CD4-positive, alpha-beta T cell treated with Interferon gamma for 1 hour (primary cell): ENCODE data around the gene ERGIC1.
"Not testable (repeated sequence)": the region's sequence is repeated elsewhere in the genome, so short reads cannot be mapped to it uniquely, and the experiment has no call there.

ENCODE experiments used
- DNase-seq: peaks from one replicate; pipeline ENCODE4 v3.0.0-alpha.2; 2020

The ERGIC1 gene

GRCh38 chr5:172801179-172801671 lies 32.8 kb upstream of the ERGIC1 start:
- no peak for DNase-seq

- no peak for DNase-seq
Measured at GRCh38 chr5:172802112-172802511, 31.9 kb upstream of the ERGIC1 start.

DNA sequence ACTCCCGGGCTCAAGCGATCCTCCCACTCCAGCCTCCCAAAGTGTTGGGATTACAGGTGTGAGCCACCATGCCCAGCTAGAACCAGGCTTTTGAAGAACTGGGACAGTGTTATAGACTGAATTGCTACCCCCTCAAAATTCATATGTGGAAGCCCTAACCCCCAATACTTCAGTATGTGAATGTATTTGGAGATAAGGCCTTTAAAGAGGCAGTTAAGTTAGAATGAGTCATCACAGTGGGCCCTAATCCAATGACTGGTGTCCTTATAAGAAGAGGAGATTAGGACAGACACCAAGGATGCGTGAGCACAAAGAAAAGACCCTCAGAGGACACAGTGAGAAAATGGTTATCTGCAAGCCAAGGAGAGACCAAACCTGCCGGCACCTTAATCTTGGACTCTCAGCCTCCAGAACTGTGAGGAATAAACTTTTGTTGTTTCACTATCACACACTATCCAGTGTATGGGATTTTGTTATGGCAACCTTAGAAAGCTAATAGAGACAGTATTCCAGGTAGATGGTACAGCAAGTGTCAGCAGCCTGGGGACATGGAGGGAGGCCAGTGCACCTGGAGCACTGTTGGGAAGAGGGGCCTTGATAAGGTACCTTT lies 31.4 kb upstream of the ERGIC1 start:
- no peak for DNase-seq

GRCh38 chr5:172805018-172805683 lies 28.9 kb upstream of the ERGIC1 start:
- DNase-seq, result no peak

GRCh38 chr5:172805736-172806255 lies 28.3 kb upstream of the ERGIC1 start:
- no peak for DNase-seq

DNA sequence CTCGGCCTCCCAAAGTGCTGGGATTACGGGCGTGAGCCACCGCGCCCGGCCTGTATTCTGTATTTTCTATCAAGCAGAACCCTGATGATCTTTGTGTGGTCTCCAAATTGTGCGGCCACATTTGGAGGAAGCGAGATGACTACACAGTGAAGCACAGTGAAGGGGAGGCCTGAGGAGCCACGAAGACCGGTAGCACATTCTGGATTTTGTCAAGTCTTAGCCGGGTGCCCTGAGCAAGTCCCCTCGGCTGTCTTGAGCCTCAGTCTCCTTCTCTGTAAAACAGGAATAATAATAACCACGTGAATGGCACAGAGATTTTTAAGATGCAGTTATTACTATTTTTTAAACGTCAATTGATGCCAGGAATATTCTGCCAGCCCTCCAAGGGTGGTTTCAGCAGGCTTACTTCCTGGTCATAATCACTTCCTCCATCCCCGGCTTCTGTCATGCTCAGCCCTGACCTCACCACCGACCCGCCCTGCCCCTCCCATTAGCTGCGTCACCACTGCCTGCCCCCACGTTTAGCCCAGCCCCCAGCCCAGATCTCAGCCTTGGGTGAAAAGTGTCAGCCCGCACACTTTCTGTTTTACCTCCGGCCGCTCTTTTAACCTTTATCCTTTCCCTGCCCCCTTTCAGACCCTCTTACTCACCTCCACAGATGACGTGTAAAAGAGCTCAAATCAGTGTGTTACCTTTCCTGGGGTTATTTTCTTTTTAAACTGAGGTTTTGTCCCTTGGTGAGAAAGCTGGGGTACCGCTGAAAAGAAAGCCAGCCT lies 27.0 kb upstream of the ERGIC1 start:
- peak; percentile 94 for DNase-seq

- DNase-seq, result no peak
Measured at GRCh38 chr5:172807766-172808311, 26.2 kb upstream of the ERGIC1 start.

GRCh38 chr5:172809774-172810173 lies 24.3 kb upstream of the ERGIC1 start:
- no peak for DNase-seq

- not testable (repeated sequence) for DNase-seq
Measured at GRCh38 chr5:172810996-172811395, 23.1 kb upstream of the ERGIC1 start.

DNA sequence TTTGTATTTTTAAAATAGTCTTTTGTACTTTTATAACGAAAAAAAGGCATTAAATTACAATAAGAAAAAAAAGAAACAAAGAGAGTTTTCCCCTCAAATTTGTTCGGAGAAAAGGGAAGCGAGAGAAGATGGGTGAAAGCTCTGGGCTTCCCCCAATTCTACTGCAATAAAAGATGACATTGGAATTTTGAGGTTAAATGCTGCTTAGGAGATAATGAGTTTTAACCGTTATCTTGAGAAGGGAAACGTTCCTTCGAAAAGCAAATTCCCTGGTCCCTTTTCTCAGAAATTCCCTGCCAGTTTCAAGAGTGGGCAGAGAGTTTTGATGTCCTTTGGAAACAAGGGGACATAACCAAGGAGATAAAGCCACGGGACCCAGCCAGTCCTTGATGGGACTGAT lies 18.4 kb upstream of the ERGIC1 start:
- no peak for DNase-seq

GRCh38 chr5:172816925-172817562 lies 17.0 kb upstream of the ERGIC1 start:
- no peak for DNase-seq

DNA sequence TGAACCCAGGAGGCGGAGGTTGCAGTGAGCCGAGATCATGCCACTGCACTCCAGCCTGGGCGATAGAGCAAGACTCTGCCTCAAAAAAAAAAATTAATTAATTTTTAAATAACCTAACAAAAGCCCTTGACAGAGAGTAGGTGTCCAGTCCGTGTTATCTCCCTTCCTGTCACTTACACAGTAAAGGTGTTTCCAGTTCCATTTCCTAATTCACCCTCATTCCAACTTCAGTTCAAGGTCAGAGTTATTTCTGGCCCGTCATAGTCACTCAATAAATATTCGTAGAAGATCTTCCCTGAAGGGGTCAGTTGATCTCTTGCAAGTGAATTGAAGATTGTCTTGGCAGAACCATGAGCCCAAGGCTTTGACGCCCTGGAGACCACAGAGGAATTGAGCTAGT lies 16.4 kb upstream of the ERGIC1 start:
- DNase-seq, result no peak

GRCh38 chr5:172818081-172818480 lies 16.0 kb upstream of the ERGIC1 start:
- DNase-seq, result no peak

DNA sequence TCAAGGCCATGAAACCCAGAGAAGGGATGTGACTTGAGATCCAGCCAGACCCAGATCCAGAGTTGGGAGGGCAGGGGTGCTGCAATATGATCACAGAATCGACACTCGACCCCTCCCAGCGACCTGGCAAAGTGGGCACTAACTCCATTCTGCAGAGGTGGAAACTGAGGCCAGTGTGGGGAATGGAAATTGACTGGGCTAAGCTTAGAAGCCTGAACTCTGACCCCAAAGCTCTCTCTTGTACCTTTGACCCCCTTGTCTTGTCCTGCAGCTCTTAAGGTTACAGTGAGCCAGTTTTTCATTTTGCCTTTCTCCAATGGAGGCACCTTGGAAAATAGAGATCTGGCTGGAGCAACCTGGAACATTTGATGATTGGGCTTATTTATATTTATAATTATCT lies 14.5 kb upstream of the ERGIC1 start:
- DNase-seq, result no peak

GRCh38 chr5:172820046-172820767 lies 13.8 kb upstream of the ERGIC1 start:
- DNase-seq, result no peak

GRCh38 chr5:172821340-172821985 lies 12.6 kb upstream of the ERGIC1 start:
- DNase-seq, result no peak

GRCh38 chr5:172823840-172824362 lies 10.2 kb upstream of the ERGIC1 start:
- no peak for DNase-seq

GRCh38 chr5:172825610-172826204 lies 8.3 kb upstream of the ERGIC1 start:
- DNase-seq, result no peak

DNA sequence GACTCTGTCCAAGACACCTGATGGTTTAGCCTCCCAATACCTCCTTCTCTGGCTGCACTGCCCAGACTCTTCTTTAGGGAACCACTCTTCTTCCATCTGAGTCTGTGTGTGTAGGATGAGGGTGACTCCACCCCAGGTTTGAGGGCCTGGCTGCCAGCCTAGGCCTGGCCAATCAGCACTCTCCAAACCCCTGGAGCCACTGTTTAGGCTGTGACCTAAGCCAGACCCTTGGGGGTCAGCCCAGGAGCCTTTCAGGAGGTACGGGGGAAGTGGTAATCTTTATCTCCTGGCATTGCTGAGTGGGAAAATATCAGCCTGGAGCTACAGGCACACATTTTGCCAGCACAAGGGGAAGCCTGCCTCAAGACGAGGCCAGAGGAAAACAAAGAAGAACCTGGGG lies 6.2 kb upstream of the ERGIC1 start:
- DNase-seq, result no peak

DNA sequence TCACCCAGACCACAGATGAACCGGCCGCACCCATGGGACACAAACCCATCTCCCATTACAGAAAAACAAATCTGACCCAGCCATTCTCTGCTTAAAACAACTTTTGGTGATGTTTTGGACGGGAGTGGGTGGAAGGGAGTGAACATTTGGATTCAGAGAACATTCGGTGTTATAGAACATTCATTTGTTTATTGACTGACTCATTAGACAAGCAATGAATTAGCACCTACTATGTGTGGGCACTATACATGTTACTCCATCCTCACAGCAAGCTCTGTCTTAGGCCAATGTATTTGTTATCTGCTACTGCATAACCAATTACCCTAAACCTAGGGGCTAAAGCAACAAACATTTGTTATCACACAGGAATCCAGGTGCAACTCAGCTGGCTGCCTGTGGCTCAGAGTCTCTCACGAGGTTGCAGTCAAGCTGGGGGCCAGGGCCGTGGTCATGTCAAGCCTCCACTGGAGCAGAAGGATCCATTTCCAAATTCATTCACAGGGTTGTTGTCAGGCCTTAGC lies 5.1 kb upstream of the ERGIC1 start:
- no peak for DNase-seq
